HG03060 (cell line): ENCODE measurements around the gene GPER1.
"Not testable (repeated sequence)": the region's sequence is repeated elsewhere in the genome, so short reads cannot be mapped to it uniquely, and the experiment has no call there.

Experiments
- ATAC-seq: cut with Tn5 transposase; IDR thresholded peaks from one replicate; pipeline ENCODE4 v1.9.1; 2021; ENCODE audit warnings: low read depth, moderate number of reproducible peaks; ENCODE audit not compliant: unreplicated experiment

Gene GPER1

DNA sequence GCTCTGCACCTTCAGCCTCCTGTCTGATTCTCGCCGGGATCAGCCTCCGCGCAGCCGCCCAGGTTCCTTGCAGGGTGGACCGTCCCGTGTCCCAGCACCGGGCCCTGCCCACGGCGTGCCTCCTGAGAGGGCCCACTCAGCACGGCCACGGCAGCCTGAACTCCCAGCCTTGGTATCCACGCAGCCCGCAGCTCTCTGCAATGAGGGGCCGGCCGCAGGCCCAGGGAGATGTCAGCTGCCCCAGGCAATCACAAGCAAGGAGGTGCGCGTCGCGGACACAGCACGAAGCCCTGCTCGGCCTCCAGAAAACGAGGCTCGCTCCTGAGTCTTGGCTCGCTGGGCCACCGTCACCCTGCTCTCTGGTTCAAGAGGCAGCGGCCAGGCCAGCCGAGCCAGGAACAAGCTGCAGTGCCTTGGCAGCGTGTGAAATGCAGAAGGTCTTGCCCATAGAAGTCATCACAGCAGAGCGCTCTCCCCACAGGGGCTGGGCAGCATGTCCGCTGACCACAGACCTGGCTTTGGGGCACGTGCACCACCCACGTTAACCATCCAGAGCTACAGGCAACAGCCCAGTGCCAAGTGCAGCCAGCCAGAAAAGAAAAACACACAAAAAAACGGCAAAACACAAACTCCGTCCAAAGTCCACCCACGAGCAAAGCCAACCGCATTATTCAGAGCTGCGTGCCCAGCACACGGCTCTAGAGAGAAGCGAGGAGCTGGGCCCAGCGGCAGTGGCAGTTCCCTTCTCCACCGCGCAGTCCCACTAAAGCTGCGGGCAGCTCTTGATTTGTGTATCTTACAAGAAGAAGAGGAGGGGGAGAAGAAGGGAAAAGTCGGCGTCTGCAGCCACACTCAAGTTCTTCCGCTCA, 13.9 kb downstream of the GPER1 start:
- no peak for ATAC-seq

DNA sequence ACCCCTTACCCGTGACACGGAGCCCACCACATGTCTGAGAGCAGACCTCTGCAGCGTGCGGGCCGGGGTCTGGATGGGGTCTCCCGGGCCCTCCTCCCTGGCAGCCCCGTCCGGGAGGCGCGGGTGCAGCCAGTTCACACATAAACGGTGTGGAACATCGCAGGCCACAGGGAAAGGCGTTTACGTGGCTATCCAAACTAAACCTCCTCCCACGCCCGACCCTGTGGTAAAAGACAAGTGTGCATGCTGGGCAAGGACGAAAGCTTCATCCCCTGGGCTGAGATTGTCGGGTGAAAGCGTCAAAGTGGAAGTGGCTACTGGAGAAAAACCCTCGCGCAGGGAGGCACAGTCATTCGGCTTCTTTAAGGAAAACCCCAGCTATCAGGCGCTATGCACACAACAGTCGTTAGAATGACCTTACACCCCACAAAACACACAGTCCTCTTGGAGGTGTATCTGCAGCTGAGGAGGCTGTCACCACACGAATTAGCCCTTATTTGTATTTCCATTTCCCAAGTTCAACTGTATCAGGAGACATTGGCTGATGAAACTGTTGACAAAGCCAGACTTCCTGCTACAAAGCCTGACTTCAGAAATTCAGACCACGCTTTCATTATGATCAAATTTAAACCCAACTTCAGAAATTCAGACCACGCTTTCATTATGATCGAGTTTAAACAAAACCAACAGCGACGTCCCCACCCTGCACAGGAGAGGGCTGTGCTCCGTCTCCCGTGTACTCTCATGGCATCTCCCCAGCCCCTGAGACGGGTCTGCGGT, 15.3 kb downstream of the GPER1 start:
- ATAC-seq = no peak

DNA sequence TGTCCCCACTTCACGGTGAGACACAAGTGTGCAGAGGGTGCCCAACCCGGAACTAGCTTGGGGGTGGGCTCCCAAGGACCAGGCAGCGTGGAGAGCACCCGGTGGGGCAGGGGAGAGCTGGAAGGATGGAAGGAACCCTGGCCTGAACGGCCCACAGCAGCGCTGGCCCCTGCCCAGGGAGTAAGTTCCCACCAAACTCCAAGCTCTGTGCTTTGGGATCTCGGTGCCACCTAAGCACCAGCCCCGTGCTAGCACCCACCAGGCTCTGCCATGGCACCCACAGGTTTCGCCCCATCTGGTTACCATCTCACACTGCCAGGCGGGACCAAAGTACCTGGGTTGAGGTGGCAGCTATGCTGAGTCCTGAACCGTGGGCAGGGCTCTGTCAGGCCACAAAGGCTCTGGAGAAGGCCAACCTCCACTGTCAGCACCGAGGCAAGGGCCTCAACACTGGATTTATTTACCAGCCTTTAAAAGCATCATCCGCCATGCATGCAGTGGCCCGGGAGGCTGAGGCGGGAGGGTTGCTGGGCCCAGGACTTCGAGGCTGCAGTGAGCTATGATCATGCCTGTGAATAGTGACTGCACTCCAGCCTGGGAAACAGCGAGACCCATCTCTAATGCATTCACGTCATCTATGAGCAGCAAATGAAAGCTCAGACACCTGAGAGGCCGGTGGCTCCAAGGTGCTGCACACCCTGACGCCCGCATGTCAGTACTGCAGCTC, 16.0 kb downstream of the GPER1 start:
- ATAC-seq = no peak

DNA sequence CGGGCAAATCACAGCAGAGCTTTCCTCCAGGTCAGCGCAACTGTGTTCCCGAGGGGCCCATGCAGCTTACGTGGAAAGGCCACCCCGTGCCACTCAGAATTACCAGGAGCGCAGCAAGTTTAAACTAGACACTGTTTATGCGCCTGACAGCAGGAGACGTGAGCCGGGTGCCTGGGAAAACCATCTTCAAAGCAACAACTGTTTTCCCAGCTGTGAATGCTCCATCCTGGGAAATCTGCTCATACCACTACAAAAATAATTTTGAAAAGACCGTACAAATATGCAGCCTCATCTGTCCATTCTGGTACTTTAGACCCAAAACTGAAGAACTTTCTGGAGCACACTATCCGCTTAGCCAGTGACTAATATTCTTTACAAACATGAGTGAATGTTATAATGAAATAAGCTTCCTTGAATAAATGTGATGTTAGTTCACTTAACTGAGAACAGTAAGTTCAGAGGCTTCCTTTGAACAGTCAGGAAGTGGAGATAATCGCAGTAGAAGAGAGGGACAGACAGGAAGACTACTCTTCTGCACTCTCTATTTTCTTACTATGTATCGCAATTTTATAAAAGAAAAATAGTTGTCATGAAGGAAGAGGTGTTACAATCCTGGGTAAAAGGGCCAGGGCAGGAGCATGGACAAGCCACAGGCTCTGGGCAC, 16.7 kb downstream of the GPER1 start:
- ATAC-seq = no peak

DNA sequence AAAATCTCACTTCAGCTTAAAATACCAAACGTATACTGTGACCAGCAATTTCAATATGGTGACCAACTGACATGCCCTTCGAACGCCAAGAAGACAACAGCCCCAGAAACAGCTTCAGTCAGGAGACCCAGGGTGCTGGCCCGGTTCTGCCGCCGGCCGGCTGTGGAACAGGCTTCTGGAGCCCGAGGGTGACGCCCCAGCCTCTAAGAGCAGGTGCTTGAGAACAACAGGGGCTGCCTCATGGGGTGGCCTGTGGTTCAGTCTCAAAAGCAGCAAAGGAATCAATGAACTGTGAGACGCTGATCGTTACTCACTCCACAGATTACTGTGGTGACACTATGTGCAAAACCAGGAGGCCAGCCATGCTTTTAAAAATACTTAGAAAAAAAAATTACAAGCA, 17.3 kb downstream of the GPER1 start:
- ATAC-seq = no peak

DNA sequence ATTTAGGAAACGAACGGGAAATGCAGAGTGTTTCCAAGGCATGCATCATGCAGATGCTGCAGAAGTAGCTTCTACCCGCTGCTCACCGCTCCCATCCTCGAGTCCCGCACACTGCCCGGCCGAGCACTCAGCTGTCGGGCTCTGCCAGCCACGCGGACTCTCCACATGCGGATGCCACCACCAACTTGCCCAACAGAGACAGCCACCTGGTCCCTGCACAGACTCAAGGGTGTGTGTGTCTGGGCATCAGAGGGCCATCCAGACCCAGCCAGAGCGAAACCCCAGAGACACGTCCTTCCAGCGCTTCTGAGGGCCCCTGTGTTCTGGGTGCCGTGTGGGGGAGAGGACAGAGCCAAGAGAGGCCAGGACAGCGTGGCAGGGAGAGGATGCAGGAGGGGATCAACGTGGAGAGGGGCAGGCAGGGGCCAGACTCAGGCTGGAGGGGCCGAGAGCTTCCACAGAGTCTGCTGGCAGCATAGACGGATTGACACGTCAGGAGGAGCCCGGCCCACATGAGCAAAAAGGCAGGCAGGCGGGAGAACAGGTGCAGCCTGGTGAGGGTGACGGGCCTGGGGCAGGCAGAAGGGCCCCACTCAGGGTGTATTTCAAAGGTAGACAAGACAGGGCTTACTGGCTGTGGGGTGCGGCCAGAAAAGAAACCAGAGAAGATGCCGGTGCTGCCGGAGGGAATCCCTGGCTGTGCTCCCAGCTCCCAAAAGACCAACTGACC, 18.3 kb downstream of the GPER1 start:
- no peak for ATAC-seq

DNA sequence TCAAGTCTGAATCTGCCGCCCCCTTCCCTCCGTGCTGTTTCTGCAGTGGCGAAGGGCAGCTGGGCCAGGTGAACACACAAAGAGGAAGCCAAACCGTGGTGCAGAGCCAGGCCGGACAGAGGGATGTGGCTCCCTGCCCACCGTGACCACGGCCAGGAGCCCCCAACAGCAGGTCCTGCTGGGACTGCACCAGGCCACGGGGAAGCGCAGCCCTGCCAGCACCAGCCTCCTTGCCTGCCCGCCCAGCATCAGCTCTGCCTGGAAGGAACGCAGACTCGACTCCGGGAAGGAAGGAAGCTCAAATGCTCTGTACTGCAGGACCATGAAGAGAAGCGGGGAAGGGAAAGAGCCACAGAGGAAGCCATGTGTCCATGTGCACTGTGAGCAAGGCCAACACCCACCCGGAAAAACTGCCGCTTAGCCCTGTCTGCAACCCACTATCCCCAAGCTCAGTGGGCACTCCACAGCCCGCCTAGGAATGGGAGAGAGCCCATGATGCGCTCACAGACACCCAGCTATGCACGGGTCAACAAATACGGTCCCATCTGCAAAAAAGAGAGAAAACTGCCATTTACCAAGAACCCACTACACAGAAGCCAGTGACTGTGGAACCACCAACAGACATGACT, 19.0 kb downstream of the GPER1 start:
- no peak for ATAC-seq

DNA sequence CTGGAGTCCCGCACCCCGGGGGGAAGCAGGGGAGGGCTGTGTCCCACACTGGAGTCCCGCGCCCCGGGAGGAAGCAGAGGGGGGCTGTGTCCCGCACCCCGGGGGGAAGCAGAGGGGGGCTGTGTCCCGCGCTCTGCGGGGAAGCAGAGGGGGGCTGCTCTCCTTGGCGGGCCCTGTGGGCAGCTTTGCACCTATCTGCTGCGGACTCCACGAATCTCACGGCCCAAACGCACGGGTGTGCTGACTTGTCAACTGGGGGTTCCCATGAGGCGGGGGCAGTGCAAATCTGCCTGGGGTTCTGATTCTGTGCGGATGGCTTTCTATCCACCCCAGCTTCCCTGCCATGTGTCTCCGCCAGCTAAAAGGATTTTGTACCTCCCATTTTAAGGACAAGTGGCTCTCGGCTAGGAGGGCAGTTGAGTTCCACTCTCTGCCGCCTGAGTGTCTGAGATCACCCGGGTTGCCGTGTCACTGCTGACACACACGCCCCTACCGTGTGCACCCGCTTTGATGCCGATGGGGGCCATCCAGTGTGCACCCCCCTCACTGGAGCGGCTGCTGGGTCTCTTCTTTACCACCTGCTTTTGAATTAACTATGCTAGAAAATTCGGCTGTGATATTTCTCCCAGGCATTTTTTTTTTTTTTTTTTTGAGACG, 20.5 kb downstream of the GPER1 start:
- no peak for ATAC-seq

DNA sequence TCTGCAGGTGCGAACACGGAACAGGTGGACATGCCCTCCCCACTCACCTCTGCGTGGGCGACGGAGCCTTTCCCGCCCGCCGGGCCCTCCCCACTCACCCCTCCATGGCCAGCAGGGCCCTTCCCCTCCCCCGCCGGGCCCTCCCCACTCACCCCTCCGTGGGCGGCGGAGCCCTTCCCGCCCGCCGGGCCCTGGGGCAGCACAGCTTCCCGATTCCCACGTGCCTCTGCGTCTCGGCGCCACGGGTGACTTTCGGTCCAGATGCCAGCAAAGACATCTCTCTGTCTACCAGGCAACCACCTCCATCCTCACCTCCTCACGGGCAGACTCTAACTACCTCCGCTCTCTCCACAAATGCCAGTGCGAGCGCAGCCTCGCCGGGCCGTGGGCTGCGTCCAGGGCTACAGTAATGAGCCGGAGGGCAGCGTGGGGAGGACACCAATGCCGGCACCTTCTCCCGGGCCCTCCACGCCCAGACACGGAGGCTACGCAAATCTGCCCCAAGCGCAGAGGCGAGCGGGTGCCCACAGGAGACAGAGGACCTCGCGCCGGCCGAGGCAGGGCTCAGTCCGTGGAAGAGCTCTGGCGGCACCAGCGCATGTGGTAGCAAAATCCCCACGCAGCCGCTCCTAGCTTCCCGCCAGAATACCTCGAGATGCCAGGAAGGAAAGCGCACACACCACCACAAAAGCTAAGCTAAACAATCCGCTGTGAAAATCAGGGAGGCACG, 21.8 kb downstream of the GPER1 start:
- ATAC-seq = no peak

DNA sequence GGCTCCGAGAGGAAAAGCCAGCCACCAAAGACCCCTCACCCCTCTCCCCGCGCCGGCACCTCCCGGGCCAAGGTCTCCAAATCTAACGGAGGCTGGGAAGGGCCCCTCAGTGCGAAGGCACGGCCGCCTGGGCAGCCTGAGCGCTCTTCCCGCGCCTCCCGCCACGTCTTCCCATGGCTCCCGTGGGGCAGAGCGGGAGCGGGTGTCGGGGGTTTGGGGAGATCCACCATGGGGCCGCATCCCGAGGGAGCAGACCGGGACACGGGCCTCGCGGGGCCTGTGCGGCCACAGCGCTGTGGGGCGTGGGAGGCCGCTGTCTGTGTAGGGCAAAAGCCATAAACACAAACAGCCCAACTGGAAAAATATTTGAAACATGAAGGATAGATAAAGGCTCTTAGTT, 22.4 kb downstream of the GPER1 start:
- no peak for ATAC-seq

DNA sequence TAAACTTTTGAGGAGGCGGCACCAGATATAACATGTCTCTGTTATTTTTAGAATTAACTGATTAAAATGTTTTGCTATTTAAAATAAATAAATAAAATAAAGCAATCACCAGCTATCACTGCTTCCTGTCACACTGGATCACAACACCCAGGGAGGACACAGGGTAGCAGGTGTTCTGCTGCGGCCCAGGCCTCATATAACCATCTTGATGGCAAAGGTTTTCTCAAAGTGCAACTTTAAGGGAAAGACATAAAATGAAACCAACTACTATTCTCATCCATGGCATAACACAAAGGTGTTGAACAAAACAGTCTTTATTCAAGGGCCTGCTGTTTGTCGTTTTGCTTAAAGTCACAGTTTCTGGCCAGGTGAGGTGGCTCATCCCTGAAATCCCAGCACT, 23.2 kb downstream of the GPER1 start:
- no peak for ATAC-seq

DNA sequence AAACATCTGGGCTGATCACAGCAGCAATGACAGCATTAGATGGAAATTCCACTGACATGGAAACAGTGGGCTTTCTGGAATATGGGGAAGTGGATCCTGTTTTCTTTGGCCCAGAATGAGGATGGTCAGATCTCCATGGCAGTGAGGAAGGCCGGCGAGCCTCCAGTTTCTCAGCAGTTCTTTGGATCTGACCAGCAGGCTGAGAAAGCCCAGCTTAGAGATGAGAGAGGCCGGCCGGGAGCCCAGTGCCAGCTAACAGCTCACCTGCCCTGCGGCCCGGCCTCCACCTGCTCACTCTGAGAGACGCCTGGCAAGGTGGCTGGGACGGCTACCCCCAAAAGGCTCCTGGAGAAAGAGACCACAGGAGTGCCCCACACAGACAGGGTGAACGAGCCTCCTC, 24.2 kb downstream of the GPER1 start:
- ATAC-seq = no peak

DNA sequence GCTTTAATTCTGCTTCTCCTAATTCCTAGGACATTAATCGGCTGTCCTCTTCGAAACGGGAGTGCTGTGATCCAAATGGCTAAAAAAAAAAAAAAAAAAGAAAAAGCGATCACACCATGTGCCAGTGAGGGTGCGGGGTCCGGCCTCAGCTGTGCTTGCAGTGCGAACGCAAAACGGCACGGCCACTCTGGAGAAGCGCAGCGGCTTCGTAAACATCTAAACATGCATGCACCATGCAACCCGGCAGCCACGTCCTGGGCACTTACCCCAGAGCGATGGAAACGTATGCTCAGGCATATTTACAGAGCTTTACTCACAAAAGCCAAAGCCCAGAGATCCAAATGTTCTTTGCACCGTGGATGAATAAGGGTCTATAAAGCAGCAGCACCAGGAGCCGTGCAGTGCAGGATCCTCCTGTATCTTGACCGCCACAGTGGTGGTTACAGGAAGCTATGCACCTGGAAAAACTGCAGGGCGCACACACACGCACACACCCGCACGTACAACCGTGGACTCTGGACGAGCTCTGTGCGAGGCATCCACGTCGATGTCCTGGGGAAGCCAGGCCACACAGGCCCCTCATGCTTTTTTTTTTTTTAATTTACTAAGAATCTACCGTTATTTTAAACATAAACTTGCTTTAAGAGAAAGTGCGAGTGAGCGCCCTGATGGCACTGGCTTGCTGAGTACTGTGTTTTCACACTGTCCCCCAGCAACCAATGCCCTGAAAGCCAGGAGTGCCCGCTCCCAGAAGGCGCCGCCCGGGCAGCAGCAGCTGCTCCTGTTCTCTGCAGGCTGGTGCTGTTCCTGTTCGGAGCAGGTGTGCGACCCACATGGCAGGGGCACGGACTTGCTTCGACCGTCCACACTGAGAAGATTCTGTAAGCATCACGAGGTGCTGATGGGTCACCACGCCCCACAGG, 25.0 kb downstream of the GPER1 start:
- ATAC-seq = no peak

DNA sequence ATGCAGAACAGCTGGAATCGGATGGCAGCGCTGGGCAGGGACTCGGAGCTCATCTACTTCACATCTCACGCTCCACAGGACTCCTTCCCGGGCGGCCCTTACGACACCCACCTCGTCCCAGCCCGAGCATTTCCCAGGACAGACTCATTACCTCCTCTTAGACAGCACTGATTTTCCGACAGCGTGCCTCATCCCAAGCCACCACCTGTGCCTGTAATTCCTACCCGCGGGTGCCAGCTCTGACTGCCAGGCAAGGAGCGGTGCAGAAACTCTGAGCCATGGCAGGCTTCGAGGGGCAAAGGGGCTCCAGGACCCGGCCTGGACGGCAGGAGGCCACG, 25.6 kb downstream of the GPER1 start:
- ATAC-seq = no peak

DNA sequence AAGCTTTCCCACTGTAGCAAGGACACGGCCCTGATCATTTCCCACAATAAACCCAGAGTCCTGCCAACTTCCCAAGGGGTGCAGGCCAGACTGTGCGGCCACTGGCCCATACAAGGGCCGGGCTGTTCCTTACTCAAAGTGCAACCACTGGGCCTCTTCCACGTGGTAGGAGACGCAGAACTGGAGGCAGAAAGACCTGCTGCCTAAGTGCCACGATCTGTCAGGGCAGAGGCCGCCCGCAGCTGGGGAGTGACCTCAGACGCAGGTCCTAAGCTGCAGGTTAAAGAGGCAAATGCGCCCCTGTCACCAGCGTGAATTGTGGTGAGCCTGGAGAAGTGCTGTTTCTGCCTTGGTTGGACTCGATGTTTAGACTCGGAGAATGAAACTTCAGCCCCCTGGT, 26.2 kb downstream of the GPER1 start:
- ATAC-seq = no peak

DNA sequence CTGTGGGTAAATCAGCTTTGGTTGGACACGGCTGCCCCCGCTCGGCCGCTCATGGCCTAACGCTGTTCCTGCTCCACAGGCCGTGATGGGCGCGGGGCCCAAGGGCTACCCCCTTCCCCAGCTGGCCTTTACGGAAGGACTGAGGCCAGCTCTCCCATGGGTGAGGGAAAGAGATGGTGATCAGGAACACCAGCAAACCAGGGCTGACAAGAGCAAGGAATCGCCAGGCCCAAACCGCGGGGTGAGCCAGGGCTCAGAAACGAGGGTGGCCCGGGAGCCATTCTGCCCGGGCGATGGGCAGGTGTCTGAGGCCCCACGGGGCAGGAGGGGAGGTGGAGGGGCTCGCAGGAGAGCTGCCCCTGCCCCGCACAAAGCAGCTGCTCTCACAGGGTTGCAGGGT, 26.6 kb downstream of the GPER1 start:
- ATAC-seq = no peak

DNA sequence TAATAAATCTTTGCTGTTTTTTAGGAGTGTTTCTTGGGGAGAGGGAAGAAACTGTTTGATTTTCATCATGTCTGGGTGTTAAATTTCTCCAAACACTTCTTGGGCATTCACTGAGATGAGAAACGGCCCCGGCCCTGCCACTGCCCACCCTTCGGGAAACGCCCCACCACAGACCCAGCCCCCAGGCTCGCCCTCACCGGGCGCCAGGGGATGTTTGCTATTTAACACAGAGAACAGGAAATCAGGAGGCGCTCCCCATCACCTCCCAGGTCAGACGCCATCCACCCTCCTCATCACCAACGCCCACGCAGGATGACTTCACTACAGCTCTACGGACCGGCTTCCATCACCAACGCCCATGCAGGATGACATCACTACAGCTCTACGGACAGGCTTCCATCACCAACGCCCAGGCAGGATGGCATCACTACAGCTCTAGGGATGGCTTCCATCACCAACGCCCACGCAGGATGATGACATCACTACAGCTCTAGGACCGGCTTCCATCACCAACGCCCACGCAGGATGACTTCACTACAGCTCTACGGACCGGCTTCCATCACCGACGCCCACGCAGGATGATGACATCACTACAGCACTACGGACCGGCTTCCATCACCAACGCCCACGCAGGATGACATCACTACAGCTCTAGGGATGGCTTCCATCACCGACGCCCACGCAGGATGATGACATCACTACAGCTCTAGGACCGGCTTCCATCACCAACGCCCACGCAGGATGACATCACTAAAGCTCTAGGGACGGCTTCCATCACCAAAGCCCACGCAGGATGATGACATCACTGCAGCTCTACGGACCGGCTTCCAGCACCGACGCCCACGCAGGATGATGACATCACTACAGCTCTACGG, 27.5 kb downstream of the GPER1 start:
- ATAC-seq = not testable (repeated sequence)
